GM18511 (cell line): ENCODE results near the gene TRPT1.

Experiments
- ATAC-seq: cut with Tn5 transposase; IDR thresholded peaks from one replicate; pipeline ENCODE4 v1.9.1; 2021; ENCODE audit warnings: mild to moderate bottlenecking, moderate library complexity; ENCODE audit not compliant: unreplicated experiment

The TRPT1 gene, protein sequence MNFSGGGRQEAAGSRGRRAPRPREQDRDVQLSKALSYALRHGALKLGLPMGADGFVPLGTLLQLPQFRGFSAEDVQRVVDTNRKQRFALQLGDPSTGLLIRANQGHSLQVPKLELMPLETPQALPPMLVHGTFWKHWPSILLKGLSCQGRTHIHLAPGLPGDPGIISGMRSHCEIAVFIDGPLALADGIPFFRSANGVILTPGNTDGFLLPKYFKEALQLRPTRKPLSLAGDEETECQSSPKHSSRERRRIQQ

DNA sequence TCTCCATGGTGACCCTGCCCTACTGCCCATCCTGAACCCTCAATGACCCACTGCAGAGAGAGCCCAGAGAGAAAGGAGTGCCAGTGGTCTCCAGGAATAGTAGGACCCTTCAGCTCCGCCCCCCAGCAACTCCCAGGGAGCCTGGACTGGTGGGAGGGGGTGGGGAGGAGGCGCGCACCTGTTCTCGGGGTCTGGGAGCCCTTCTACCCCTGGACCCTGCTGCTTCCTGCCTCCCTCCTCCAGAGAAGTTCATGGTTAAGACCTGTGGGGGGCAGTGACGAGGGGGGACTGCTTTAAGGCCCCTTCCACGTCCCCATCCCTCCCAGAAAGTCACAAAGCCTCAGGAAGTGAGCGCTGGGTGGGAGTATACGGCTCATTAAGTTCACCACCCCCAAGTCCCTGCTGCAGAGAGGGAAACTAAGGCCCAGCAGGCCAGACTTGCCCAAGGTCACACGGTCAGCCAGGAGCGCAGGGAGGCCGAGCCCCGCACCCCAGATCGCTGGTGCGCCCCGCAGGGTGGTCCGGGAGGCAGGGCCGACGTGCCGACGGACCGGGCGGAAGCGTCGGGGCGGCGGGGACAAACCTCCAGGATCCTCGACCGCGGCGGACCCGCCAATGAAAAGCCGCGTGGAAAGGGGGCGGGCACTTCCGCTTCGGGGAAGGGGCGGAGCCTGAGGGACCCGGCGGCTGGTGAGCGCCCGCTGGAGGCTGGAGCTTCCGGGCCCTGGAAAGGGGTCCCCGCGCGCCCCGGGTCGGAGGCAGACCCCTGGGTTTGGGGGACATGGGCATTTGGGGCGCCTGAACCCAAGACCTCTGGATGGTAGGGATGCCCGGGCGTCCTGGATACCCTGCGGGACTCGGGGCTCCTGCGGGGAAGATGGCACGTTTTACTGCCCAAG, at the start of gene TRPT1, which contains the start of gene NUDT22:
TRPT1 (minus strand) TSS at position 579 of the 899 bp plus-strand sequence; CDS start at position 253, 326 bp downstream.
NUDT22 (plus strand) TSS at position 667 of the 899 bp plus-strand sequence. CDS start 379 bp downstream, outside the sequence.
- ATAC-seq, result peak; percentile 55

DNA sequence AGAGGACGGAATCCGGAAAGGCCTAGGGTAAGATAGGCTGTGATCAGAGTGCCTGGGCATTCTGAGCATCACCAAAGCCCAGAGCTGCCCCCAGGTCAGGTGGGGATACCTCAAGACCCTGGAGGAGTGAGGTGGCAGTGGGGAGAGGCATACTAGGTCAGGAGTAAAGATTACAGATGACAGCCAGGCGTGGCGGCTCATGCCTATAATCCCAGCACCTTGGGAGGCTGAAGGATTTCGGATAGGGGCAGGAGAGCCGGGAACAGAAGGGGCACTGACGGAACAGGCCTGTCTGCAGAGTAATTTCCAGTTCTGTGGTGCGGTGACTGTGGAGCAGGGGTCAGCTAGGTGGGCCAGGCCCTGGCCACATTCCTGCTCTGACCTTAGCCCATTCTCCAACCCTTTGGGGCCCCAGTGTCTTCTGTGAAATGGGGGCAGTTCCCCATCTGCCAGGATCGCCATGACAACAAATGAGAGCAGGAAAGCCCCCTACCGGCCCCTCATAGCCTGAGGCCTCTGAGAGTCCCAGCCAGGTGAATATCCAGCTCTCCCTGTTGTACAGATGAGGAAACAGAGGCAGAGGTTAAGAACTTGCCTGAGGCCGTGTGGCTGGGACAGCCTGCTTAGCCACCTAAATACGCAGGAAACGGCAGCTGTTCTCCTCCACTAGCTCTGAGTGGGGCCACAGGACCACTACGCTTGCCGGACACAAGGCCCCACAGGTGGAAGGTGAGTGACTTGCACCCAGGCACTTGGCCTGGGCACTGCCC, 49.2 kb upstream of the TRPT1 start:
- no peak for ATAC-seq

DNA sequence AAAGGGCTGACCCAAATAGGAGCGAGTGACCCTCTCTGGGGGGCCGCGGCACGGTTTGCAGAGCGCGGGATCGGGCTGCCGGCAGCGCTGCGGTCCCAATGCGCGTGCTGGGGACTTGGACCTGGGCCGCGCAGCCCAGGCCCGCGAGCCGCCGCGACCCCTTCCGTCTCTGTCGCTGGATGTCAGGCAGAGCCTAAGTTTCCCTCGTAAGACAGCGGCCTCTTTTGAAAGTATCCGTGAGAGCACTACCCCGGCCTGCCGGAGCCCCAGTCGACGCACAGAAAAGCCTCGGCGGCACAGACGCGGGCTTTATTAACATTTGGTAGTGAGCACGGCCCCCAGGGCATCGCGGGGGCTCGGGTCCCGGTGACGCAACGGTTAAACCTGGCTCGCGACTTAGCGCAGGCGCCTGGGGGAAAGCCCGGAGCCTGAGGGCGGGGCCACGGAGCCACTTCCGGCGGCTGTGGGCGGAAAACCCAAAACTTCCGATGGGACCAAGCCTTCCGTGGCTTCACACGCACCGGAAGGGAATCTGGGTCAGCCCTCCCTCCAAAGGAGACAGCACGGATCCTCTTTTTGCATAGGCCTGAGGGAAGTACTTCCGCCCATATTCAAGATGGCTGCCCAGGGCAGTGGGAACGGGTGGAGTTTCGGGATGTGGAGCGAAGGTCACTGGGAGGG, 43.7 kb upstream of the TRPT1 start:
- ATAC-seq, result peak; percentile 69

DNA sequence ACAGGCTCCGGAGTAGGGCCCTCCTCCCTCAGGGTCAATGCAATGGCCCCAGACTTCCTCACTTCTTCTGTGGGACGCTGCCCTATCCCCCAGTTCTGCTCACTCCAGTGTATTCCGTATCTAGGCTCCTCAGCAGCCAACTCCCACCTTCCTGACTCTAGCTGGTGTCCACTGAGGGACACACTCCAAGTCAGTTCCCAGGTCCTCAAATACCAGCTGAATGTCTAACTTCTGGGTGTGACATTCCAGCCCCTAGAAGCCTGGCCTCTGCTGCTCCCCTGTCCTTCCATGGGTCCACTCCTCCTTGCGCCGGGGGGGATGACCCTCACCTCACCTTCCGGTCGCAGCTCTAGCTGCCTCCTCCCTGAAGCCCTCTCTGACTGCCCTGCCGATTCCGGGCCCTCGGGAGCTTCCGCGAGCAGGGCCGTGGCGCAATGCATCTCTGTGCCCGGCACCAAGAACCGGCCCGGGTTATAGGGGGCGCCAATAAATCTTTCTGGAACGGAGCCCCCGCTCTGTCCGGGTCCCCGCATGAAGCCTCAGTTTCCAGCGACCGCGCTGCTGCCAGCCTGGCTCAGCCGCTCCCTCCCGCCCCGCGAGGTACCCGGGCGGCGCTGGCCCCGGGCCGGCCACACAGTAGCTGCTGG, 43.0 kb upstream of the TRPT1 start:
- peak; percentile 24 for ATAC-seq

DNA sequence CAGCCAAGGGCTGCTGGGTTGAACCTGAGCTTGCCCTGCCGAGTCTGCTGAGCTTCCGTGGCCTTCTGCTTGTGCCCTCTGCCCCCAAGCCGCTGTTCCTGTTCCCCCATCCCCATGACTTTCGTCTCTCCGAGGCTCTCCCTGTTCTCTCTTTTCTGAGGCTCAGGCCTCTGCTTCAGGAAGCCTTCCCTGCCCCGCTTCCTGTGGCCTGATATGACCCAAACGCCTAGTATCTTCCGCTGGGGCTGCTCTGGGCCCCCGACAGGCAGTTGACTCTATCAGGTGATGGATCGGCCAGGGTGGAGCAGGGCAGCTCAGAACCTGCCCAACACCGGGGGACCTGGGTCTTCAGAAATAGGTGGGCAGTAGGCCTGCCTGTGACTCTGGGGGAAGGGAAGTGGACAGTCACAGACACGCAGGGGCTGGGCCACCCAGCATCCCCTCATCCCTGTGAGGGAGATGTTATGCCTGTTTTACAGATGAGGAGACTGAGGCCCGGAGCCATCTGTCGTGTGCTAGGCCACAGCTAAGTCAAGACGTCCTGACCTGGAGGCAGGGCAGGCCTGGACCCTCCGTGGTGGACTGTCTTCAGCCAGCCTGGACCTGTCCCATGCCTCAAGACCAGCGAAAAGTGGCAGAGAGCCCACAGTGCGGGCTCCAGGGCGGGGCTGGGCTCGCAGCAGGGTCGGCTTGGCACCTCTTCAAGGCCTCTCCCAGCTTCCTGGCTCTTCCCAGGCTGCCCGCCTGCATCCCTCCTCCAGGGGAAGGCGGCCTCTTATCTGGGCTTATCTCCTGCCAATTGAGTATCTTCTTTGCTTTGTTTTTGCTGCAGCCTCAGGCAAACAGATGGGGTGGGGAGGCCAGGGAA, 42.3 kb upstream of the TRPT1 start:
- no peak for ATAC-seq

DNA sequence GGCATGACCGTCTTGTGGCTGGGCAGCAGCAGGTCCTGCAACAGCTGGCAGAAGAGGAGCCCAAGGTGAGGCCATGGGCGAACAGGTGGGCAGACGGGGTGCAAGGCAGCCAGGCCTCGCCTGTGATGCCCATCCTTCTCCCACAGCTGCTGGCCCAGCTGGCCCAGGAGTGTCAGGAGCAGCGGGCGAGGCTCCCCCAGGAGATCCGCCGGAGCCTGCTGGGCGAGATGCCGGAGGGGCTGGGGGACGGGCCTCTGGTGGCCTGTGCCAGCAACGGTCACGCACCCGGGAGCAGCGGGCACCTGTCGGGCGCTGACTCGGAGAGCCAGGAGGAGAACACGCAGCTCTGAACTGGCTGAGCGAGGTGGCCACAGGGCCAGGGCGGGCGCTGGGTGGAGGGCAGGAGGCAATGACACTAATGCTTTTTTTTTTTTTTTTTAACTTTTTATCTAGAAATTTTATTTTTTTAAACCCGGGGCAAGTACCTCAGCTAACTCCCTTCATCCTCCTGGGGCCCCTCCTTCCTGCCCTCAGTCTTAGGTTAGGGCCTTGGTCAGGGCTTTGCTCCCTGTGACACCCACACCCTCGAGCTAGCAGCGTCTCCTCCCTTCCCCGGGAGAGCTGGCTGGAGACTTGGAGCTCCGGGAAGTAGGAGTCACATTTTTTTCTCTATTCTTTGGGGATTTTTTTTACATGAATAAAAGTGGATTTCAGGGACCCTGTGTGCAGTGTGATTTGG, 41.4 kb upstream of the TRPT1 start:
- no peak for ATAC-seq

DNA sequence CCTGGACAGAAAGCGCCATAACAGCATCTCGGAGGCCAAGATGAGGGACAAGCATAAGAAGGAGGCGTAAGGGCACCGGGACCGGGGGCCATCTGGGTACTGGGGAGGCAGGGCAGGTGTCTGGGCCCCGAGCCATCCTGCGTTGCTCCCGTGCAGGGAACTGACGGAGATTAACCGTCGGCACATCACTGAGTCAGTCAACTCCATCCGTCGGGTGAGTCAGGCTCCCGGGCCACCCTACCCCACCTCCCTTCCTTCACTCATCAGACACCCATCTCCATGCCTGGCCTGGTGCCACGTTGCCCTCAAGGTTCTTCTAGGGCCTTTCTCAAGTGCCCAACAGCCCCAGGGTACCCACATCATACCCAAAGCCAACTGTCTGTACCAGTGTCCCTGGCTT, 40.4 kb upstream of the TRPT1 start:
- no peak for ATAC-seq

DNA sequence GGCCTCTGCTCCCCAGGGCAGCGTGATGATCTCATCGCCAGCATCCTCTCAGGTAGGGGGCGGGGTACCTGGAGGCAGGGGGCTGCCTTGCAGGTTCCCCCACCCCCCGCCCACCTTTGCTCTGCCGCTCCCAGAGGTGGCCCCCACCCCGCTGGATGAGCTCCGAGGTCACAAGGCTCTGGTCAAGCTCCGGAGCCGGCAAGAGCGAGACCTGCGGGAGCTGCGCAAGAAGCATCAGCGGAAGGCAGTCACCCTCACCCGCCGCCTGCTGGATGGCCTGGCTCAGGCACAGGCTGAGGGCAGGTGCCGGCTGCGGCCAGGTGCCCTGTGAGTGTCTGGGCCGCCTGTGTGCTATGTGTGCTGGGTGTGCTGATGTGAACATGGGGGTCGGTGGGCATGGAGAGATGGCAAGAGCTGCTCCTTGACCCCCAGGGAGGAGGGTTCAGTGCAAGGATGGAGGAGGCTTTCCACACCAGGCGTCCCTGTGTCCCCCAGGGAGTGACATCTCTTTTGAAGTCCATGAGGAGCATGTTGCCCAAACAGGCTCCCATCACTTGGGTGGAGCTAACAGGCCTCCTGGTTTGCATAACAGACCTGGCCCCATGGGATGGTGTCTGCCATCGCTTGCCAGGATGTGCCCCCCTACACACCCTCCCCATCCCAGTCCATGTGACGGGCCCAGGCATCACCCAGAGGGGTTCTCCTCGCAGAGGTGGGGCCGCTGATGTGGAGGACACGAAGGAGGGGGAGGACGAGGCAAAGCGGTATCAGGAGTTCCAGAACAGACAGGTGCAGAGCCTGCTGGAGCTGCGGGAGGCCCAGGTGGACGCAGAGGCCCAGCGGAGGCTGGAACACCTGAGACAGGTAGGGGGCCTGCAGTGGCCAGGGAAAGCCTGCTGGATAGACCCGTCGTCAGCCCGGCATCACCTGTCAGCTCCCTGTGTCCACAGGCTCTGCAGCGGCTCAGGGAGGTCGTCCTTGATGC, 39.5 kb upstream of the TRPT1 start:
- ATAC-seq, result no peak

DNA sequence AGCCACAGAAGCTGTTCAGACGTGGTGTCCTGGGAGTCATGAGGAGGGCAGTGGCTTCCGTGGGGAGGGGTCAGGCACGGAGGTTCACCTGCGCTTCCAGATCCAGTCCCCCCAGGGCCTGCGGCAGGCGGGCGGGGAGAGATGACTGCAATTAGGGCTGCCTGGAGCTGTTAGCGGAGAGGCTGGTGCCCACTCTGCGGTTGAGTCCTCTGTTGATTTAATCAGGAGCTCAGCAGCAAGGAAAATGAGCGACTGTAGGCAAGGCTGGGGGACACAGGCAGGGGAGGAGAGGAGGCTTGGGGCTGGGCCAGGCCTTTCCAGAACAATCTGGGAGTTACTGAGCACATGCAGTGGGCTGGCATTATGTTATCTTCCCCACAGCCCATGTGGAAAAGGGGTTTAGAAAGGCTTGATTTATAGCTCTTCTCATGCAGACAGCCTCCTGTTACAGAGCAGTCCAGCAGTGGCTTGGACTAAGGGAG, 38.4 kb upstream of the TRPT1 start:
- ATAC-seq, result no peak

DNA sequence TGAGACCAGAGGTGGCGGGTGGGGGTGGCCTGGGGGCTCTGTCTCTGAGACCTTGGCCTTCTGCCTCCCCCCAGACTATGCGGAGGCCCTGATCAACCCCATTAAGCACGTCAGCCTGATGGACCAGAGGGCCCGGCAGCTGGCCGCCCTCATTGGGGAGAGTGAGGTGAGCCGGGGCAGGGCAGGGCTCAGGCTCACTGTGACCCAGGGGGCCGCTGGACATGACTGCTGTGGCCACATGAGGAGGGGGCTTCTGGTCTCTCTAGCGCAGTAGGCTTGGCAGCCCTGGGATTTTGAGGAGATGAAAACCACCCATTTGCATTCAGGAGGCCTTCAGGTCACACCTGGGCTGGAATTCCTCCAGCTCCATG, 37.9 kb upstream of the TRPT1 start:
- ATAC-seq, result no peak

DNA sequence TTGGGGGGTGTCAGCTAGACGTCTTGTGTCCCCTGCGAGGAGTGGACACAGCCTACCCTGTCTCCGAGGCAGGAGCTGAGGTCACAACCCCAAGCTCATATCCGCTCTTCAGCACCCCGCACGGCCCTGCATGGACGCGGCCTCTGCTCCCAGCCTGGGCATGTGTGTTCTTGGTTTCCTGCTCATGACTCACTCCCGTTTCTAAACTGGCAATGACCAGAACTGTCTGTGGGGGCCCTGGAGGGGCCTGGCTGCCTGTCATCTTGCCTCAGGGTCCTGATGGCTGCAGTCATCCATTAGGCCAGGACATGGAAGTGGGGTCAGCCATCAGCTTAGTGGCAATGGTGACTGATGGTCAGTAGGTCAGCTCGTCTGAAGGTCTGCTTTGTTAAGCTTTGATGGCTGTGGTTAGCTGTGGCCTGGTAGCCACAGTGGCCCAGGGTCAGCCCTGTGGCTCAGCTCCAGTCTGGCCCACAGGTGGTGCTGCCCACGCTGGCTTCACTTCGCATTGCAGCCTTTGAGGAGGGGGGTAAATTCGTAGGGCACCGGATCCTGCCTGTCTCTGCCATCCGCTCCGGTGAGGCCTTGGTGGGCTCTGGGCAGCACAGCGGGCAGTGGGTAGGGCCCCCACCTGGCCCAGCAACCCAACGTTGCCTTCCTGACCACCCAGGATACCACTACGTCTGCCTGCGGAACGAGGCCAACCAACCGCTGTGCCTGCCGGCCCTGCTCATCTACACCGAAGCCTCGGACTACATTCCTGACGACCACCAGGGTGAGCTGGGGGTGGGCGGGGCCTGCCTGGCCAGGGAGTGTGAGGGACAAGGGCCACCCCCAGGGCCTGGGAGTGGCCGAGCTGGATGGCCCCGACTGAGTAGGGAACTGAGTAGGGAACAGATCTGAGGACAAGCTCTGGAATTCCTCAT, 37.3 kb upstream of the TRPT1 start:
- ATAC-seq, result no peak

DNA sequence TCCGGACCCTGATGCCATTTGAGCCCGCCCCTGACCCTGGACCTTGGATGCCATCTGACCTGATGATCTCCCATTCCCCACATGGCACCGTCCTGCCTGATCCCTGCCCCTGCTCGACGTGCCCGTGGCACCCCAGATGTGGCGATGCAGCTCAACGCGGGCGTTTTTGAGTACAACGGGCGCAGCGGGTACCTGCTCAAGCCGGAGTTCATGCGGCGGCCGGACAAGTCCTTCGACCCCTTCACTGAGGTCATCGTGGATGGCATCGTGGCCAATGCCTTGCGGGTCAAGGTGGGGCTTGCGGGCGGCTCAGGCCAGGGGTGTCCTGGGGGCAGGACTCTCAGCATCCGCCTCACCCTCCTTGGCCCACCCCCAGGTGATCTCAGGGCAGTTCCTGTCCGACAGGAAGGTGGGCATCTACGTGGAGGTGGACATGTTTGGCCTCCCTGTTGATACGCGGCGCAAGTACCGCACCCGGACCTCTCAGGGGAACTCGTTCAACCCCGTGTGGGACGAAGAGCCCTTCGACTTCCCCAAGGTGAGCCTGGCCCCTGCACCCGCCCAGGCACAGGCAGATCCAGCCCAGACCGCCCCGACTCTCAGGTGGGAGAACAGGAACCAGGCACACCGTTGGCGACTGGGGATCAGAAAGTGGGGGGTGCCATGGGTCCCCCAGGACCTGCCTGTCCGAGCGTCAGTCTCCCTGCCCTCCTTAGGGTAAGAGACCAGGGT, 36.5 kb upstream of the TRPT1 start:
- no peak for ATAC-seq

DNA sequence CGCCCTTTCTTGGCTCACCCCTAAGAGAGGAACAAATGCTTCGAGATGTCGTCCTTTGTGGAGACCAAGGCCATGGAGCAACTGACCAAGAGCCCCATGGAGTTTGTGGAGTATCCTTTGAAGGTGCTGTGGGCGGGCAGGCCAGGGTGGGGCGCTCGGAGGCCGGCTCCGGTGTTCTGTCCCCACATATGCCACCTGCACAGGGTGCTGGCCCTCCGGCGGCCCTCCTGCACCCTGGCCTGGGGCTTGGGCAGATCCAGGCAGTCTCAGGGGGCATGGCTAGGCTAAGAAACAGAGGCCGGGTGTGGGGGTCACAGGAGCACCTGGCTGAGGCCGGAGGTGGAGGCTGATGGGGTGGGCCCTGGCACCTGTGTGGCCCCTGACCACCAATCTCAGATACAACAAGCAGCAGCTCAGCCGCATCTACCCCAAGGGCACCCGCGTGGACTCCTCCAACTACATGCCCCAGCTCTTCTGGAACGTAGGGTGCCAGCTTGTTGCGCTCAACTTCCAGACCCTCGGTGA, 35.6 kb upstream of the TRPT1 start:
- no peak for ATAC-seq

DNA sequence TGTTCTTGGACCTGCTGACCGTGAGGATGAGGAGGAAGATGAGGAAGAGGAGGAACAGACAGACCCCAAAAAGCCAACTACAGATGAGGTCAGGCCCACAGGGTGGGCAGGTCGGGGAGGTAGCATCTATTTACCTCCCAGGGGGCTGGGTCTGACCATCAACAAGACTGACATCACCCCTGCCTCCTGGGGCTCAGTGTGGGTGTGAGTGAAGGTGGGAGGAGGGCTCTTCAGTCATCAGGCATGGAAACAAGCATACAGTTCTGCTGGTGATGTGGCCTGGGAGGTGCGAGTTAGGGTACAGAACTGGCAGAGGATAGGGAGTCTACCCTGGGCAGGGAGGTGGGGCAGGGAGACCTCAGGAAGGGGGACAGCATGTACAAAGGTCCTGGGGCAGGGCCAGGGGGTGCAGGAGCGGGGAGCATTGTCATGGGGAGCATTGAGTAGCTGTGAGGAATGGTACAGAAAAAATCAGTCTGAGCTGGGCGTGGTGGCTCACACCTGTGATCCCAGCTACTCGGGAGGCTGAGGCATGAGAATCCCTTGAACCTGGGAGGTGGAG, 34.2 kb upstream of the TRPT1 start:
- ATAC-seq, result no peak

DNA sequence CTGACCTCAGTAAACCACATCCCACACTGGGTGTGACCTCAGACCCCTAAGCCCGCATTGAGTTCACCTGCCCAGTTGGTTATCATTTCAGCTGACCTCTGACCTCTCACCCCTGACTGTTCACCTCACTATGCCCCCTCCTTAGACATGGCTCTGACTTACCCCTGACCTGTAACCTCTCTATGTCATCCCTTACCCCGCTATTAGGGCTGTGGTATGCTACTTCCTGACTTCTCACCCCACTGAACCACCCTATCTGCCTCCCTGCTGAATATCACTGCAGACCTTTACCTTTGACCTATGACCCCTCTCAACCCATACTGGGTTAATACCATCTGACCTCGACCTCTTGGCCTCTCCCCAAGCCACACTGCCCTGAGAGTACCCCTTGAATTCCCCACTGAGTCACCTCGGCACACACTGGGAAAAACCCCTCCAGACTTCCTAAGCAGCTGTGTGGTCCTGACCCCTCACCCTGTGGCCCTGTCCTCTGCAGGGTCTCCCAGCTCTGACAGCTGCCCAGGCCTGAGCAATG, 33.6 kb upstream of the TRPT1 start:
- ATAC-seq, result no peak
